ENCODE results near the gene SCPEP1. TPM values are rescaled to one million over a fixed set of nuclear protein-coding genes. Genes with fewer than 3 reads are reported as not detected.
A peak's percentile ranks its signal among the peaks of the same experiment; 100 is the strongest.
"Not testable (repeated sequence)": the region's sequence is repeated elsewhere in the genome, so short reads cannot be mapped to it uniquely, and the experiment has no call there.

The SCPEP1 gene
- total RNA-seq, 3 donors from 2014 or later (not counting 1 experiment from before 2014, with no cell fraction given), result 28.7 to 37.2 (median 35.3) TPM

DNA sequence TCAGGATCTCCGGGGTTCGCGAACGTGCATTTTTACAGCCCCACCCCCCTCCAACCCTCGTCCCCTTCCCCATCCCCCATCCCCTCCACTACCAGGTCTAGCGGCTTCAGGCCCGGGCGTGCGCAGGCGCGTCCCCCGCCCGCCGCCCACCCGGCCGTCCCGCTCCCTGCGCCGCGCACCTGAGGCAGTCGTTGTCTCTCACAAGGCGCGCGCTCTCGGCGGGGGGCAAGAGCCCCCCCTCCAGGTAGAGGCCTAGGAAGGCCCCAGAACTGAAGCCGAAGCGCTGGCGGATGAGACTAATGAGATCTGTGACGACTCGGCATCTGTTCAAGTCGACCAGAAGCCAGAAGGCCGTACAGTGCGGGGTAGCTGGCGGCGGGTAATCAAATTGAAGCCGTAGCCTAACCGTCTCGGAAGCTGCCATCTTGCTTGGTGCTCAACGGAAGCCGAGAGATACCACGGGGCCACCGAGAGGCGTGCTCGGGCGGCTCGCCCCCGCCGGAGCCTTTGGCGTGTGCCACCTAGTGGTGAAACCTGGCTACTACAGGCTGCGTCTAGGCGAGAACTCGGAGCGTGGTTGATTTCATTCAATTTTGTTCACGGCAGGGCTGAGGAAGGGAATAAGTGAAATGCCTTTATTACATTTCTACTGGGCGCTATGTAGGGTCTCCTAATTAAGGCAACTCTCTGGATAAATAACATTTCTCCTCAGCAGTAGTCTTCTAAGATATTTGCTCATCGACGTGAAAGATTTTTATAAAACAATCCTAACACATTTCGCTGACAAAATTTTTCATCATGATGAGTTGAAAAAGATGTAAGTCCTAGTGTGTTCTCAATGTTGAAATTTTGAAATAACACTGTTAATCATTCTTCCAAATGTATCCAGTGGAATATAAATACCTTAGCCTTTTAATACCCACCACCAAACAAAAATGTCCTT, 17.1 kb upstream of the SCPEP1 start, which contains the start of gene COIL:
TSS of gene COIL (minus strand) at position 455 of the 943 bp plus-strand sequence. CDS start at position 424, 31 bp downstream.
- ATAC-seq, result peak; percentile 99 to 100 (median 100)
- Mint-ChIP-seq H3K4me3 (peak within 1 kb of the TSS; percentile 84), H3K27ac (peak within 1 kb of the TSS; percentile 74 to 81), H3K36me3 (no peaks in the 10 kb centered on the region), H3K27me3 (ENCODE audit: low read depth in 2 of 2) (peaks cover 0 to 2% of the 10 kb centered on the region in 2 donors), H3K9me3 (no peaks in the 10 kb centered on the region), H3K4me1 (peaks cover 17 to 18% of the 10 kb centered on the region in 2 donors)
- TF ChIP-seq, protein P1, sequence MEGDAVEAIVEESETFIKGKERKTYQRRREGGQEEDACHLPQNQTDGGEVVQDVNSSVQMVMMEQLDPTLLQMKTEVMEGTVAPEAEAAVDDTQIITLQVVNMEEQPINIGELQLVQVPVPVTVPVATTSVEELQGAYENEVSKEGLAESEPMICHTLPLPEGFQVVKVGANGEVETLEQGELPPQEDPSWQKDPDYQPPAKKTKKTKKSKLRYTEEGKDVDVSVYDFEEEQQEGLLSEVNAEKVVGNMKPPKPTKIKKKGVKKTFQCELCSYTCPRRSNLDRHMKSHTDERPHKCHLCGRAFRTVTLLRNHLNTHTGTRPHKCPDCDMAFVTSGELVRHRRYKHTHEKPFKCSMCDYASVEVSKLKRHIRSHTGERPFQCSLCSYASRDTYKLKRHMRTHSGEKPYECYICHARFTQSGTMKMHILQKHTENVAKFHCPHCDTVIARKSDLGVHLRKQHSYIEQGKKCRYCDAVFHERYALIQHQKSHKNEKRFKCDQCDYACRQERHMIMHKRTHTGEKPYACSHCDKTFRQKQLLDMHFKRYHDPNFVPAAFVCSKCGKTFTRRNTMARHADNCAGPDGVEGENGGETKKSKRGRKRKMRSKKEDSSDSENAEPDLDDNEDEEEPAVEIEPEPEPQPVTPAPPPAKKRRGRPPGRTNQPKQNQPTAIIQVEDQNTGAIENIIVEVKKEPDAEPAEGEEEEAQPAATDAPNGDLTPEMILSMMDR (IDR thresholded peaks at IDR 0.05), result peak; percentile 99
- no peaks in the 10 kb centered on the region for H3K9me3 ChIP-seq (ENCODE audit: control insufficient read depth, insufficient read depth, low read length)
- peak within 1 kb of the TSS; percentile 67 for H3K4me3 ChIP-seq (ENCODE audit: low read length)
- peaks cover 10% of the 10 kb centered on the region for H3K4me1 ChIP-seq (ENCODE audit: control insufficient read depth, insufficient read depth, low read length)
- no peaks in the 10 kb centered on the region for H3K27me3 ChIP-seq (ENCODE audit: control insufficient read depth, insufficient read depth, low read length)
- intact Hi-C loops (cut with micrococcal nuclease), result loop anchor here (2.0 to 5.0 kb wide), 2 partner anchors 18 to 129 kb away; partner anchors contain the start of genes C17orf67, DGKE and SCPEP1
- DNase-seq, result peak; percentile 91 to 96
- under 1% methylated on average over 54 of the region's 59 CpGs for WGBS (ENCODE audit: insufficient coverage)
- H3K36me3 ChIP-seq (ENCODE audit: control insufficient read depth, insufficient read depth, low read length), result no peaks in the 10 kb centered on the region
- peak within 1 kb of the TSS; percentile 82 for H3K27ac ChIP-seq (ENCODE audit: low read length)

DNA sequence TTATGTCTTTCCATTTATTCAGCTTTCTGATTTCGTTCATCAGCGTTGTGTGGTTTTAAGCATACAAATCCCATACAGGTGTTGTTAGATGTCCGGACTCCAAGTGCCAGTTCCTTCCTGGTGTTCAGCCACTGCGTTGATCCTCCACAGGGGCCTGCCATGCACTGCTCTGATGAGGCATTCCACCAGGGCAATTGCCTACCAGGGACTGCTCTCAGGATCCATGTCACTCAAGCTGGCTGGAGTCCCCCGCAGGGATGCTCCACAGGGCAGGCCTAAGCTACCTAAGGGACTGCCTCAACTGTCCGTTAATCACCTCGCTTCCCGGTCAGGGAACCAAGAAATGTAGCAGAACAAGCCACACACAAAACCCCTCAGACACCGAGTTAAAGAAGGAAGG, 12.7 kb upstream of the SCPEP1 start:
- WGBS (ENCODE audit: insufficient coverage), result 96% methylated on average over 9 of the region's 9 CpGs
- H3K27me3 ChIP-seq (ENCODE audit: control insufficient read depth, insufficient read depth, low read length); H3K27ac ChIP-seq (ENCODE audit: low read length); H3K27ac Mint-ChIP-seq; H3K36me3 ChIP-seq (ENCODE audit: control insufficient read depth, insufficient read depth, low read length); H3K9me3 Mint-ChIP-seq; ATAC-seq; H3K4me3 Mint-ChIP-seq; DNase-seq; H3K4me1 ChIP-seq (ENCODE audit: control insufficient read depth, insufficient read depth, low read length); H3K36me3 Mint-ChIP-seq; H3K27me3 Mint-ChIP-seq (ENCODE audit: low read depth in 2 of 2); H3K9me3 ChIP-seq (ENCODE audit: control insufficient read depth, insufficient read depth, low read length); H3K4me3 ChIP-seq (ENCODE audit: low read length); H3K4me1 Mint-ChIP-seq; intact Hi-C loops (cut with micrococcal nuclease): not testable (repeated sequence)

DNA sequence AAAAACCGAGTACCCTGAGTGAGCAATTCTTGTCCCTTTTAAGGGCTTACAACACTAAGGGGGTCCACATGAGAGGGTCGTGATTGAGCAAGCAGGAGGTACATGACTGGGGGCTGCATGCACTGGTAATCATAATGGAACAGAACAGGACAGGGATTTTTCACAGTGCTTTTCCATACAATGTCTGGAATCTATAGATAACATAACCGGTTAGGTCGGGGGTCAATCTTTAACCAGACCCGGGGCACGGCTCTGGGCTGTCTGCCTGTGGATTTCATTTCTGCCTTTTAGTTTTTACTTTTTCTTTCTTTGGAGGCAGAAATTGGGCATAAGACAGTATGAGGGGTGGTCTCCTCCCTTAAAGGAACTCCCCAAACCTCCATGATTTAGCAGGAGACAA, 12.2 kb upstream of the SCPEP1 start:
- H3K4me3 Mint-ChIP-seq; ATAC-seq; H3K9me3 ChIP-seq (ENCODE audit: control insufficient read depth, insufficient read depth, low read length); H3K27me3 ChIP-seq (ENCODE audit: control insufficient read depth, insufficient read depth, low read length); H3K4me3 ChIP-seq (ENCODE audit: low read length); H3K36me3 ChIP-seq (ENCODE audit: control insufficient read depth, insufficient read depth, low read length); intact Hi-C loops (cut with micrococcal nuclease); H3K4me1 Mint-ChIP-seq; H3K4me1 ChIP-seq (ENCODE audit: control insufficient read depth, insufficient read depth, low read length); H3K36me3 Mint-ChIP-seq; H3K27me3 Mint-ChIP-seq (ENCODE audit: low read depth in 2 of 2); DNase-seq; H3K9me3 Mint-ChIP-seq; H3K27ac Mint-ChIP-seq; H3K27ac ChIP-seq (ENCODE audit: low read length): not testable (repeated sequence)
- WGBS (ENCODE audit: insufficient coverage), result 91% methylated on average over 6 of the region's 6 CpGs

DNA sequence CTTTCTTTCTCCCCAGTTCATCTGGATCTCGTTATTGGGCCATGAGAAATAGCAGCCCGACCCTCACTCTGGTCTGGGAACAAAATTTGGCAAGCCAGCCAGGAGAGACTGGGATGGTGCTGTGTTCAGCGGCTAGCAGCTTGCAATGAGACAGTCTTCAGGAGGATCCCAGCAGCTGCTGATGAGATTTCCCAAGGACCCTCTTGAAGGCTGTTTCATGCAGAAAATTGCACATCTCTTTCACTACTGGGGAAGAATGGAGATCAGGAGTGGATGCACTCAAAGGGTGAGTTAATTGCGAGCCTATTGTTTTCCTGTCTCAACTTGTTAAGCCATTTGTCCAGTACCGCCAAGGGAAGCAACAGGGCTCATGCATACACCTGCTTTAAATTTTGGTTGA, 11.6 kb upstream of the SCPEP1 start:
- Histone ChIP-seq H3K36me3 (ENCODE audit: control insufficient read depth, insufficient read depth, low read length) (no peaks in the 10 kb centered on the region), H3K27me3 (ENCODE audit: control insufficient read depth, insufficient read depth, low read length) (no peaks in the 10 kb centered on the region), H3K4me1 (ENCODE audit: control insufficient read depth, insufficient read depth, low read length) (no peaks in the 10 kb centered on the region), H3K27ac (ENCODE audit: low read length) (no peak overlapping the region), H3K4me3 (ENCODE audit: low read length) (no peak overlapping the region), H3K9me3 (ENCODE audit: control insufficient read depth, insufficient read depth, low read length) (no peaks in the 10 kb centered on the region)
- no peaks in the 10 kb centered on the region for H3K36me3 Mint-ChIP-seq
- no peak for ATAC-seq
- peaks cover 5 to 13% of the 10 kb centered on the region in 2 donors for H3K27me3 Mint-ChIP-seq (ENCODE audit: low read depth in 2 of 2)
- intact Hi-C loops (cut with micrococcal nuclease), result no loop called here
- TF ChIP-seq, protein P1 (IDR thresholded peaks at IDR 0.05), result no peak
- H3K9me3 Mint-ChIP-seq, result no peaks in the 10 kb centered on the region
- H3K4me1 Mint-ChIP-seq, result no peaks in the 10 kb centered on the region
- no peak overlapping the region for H3K27ac Mint-ChIP-seq
- no peak for DNase-seq
- H3K4me3 Mint-ChIP-seq, result no peak overlapping the region
- WGBS (ENCODE audit: insufficient coverage), result 90% methylated on average over 5 of the region's 5 CpGs
